OCI-LY7 (cell line): Measurements from ENCODE around the gene DCLRE1B. TPM values are rescaled to one million over a fixed set of nuclear protein-coding genes. Genes with fewer than 3 reads are reported as not detected.

Experiments
- BruUV-seq: library from RNA; stranded (reverse); fragments of 400-500 nt; replicated peaks from 2 replicates; lab custom pipeline; 2021; lab: Mats Ljungman, UMichigan
- CTCF ChIA-PET: fragments of 300-600 bp; sonication (Branson Sonifier 250); formaldehyde crosslinking; loops from one replicate; lab custom pipeline; 2022; ENCODE audit warnings: antibody characterized with exemption; ENCODE audit not compliant: unreplicated experiment; lab: Charles Lee
- POLR2A ChIA-PET: fragments of 300-600 bp; sonication (Branson Sonifier 250); formaldehyde crosslinking; loops from one replicate; lab custom pipeline; 2022; ENCODE audit warnings: antibody characterized with exemption; lab: Charles Lee
- DNase-seq: peaks from one replicate; pipeline ENCODE4 v3.0.0-alpha.2; 2015; ENCODE audit warnings: low spot score
- H2AFZ ChIP-seq: fragments of 200-600 bp; sonication (generic), shearing (Covaris generic); 2 replicates; pipeline ENCODE4 v1.6.1; 2014; ENCODE audit warnings: mild to moderate bottlenecking, antibody characterized with exemption, low read length, moderate library complexity
- H3K27ac ChIP-seq: fragments of 200-600 bp; sonication (generic); 2 replicates; pipeline ENCODE4 v1.5.1; 2014; ENCODE audit warnings: mixed run types, low read depth, mild to moderate bottlenecking, moderate library complexity, low read length, inconsistent platforms; ENCODE audit not compliant: poor library complexity, severe bottlenecking
- H3K36me3 ChIP-seq: fragments of 200-600 bp; sonication (generic); 2 replicates; pipeline ENCODE4 v1.6.1; 2014; ENCODE audit warnings: mild to moderate bottlenecking, antibody characterized with exemption, low read length, moderate library complexity, mixed read lengths; ENCODE audit not compliant: insufficient read depth
- H3K4me1 ChIP-seq: fragments of 200-600 bp; sonication (generic); 2 replicates; pipeline ENCODE4 v1.5.1; 2014; ENCODE audit warnings: mild to moderate bottlenecking, low read length; ENCODE audit not compliant: insufficient read depth, poor library complexity, severe bottlenecking
- H3K4me2 ChIP-seq: fragments of 200-600 bp; sonication (generic); 2 replicates; pipeline ENCODE4 v1.6.1; 2014; ENCODE audit warnings: mild to moderate bottlenecking, low read length
- H3K4me3 ChIP-seq: fragments of 200-600 bp; sonication (generic); 2 replicates; pipeline ENCODE4 v1.5.1; 2014; ENCODE audit warnings: mild to moderate bottlenecking, low read depth, low read length; ENCODE audit not compliant: poor library complexity, severe bottlenecking
- H3K79me2 ChIP-seq: fragments of 200-600 bp; sonication (generic); 2 replicates; pipeline ENCODE4 v1.6.1; 2016; ENCODE audit warnings: low read depth, mild to moderate bottlenecking, low read length, moderate library complexity, mixed read lengths; ENCODE audit not compliant: insufficient read depth
- H3K9me2 ChIP-seq: fragments of 200-600 bp; sonication (generic); 2 replicates; pipeline ENCODE4 v1.6.1; 2016; ENCODE audit warnings: mild to moderate bottlenecking, low read length, mixed read lengths; ENCODE audit not compliant: insufficient read depth
- H3K9me3 ChIP-seq: fragments of 200-600 bp; sonication (generic); 2 replicates; pipeline ENCODE4 v1.6.1; 2014; ENCODE audit warnings: mild to moderate bottlenecking, mixed run types, low read length, mixed read lengths
- H4K20me1 ChIP-seq: fragments of 200-600 bp; sonication (generic); 2 replicates; pipeline ENCODE4 v1.6.1; 2014; ENCODE audit warnings: mild to moderate bottlenecking, antibody characterized with exemption, low read length, moderate library complexity, mixed read lengths; ENCODE audit not compliant: insufficient read depth
- EZH2phosphoT487 ChIP-seq: fragments of 200-600 bp; sonication (generic); IDR thresholded peaks from 2 replicates; pipeline ENCODE4 v1.6.1; 2018; ENCODE audit warnings: low read depth, borderline replicate concordance, mild to moderate bottlenecking, mixed run types, antibody characterized with exemption, low read length, moderate library complexity, mixed read lengths
- intact Hi-C: fragments of 100-400 bp; cut with micrococcal nuclease; formaldehyde crosslinking; loops from one replicate; pipeline ENCODE4 v1.10.0; 2022; ENCODE audit not compliant: unreplicated experiment
- total RNA-seq, 2 experiments: library from RNA; depleted of rRNA in 1 of 2; stranded (reverse); fragments of >200 nt in 1 of 2; shearing (Covaris generic) in 1 of 2; gene quantifications; 2 replicates each; pipeline ENCODE4 v1.2.3, GENCODE V29; 2014 to 2022
- TF ChIP-seq, protein P1 (sequence below): fragments of 200-600 bp; sonication (generic); conservative IDR thresholded peaks from 2 replicates; pipeline ENCODE4 v1.5.1; 2014; ENCODE audit warnings: mild to moderate bottlenecking, antibody characterized with exemption, low read length, moderate library complexity, mixed read lengths

The DCLRE1B gene
- total RNA-seq, 2 experiments from 2014 or later: 17.3 to 20.8 TPM

DNA sequence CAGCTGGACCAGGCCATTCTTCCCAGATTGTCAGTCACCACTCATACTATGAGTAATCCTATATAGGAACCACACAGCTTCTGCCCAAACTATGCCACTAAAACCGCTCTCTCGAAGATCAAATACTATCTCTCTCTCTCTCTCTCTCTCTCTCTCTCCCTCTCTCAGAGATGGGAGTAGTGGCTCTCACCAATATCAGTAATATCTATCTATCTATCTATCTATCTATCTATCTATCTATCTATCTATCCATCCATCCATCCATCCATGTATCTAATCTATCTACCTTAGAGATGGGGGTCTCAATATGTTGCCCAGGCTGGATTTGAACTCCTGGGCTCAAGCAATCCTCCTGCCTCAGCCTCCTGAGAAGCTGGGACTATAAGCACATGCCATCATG, 19.3 kb downstream of the DCLRE1B start:
- H3K27ac ChIP-seq: no peak overlapping the region
- TF ChIP-seq EZH2phosphoT487: no peak
- TF ChIP-seq, protein P1, sequence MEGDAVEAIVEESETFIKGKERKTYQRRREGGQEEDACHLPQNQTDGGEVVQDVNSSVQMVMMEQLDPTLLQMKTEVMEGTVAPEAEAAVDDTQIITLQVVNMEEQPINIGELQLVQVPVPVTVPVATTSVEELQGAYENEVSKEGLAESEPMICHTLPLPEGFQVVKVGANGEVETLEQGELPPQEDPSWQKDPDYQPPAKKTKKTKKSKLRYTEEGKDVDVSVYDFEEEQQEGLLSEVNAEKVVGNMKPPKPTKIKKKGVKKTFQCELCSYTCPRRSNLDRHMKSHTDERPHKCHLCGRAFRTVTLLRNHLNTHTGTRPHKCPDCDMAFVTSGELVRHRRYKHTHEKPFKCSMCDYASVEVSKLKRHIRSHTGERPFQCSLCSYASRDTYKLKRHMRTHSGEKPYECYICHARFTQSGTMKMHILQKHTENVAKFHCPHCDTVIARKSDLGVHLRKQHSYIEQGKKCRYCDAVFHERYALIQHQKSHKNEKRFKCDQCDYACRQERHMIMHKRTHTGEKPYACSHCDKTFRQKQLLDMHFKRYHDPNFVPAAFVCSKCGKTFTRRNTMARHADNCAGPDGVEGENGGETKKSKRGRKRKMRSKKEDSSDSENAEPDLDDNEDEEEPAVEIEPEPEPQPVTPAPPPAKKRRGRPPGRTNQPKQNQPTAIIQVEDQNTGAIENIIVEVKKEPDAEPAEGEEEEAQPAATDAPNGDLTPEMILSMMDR: no peak
- POLR2A ChIA-PET: interaction anchor here (0.6 to 0.9 kb wide), 4 partner anchors 10 to 88 kb away, joined by 3 to 6 read pairs (median 3); no protein-coding TSS in a partner anchor
- no peak overlapping the region for H3K4me3 ChIP-seq
- peaks cover 20% of the 10 kb centered on the region for H3K4me1 ChIP-seq
- H3K79me2 ChIP-seq: no peaks in the 10 kb centered on the region
- no TSS peak for BruUV-seq
- H3K4me2 ChIP-seq: no peak overlapping the region
- CTCF ChIA-PET: no interaction called here
- no peak for DNase-seq
- intact Hi-C loops: no loop called here
- no peaks in the 10 kb centered on the region for H3K9me2 ChIP-seq
- H4K20me1 ChIP-seq: no peaks in the 10 kb centered on the region
- H2AFZ ChIP-seq: no peak overlapping the region
- H3K36me3 ChIP-seq: no peaks in the 10 kb centered on the region
- H3K9me3 ChIP-seq: no peaks in the 10 kb centered on the region

DNA sequence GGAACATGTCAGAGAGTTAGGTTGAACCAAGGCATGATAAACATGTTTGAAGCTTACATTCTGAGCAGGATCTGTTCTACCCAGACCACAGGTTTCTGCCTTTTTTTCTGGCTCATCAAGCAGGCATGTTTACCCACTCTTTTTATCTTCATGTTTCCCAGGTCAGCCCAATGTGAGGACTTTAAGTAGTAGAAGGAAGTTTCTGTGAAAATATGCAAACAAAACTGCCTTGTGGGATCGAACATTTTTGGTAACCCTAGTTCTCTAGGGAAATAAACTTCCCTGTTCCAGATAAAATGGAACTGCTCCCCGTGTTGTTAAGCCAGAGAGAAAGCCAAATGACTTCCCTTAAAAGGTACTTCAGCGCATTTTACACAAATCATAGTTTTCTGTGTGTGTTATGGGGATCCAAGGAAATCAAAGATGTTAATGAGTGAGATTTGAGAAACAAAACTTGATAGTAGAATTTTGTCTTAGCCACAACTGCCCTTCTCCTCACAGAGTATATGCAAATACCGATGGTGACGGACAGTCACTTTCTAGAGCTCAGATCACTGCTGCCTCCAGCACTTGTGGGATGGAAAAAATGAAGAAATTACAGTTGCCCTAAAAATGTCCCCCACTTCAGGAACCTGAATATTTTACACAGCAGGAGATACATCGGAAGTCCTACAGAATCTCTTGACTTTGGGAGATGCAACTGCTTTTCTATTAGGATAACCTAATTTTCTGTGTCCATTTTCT, 23.2 kb downstream of the DCLRE1B start:
- peaks cover 16% of the 10 kb centered on the region for H4K20me1 ChIP-seq
- peaks cover 45% of the 10 kb centered on the region for H3K4me1 ChIP-seq
- BruUV-seq: TSS peak; percentile 85
- peak overlapping the region; percentile 71 for H2AFZ ChIP-seq
- no peak for TF ChIP-seq EZH2phosphoT487
- TF ChIP-seq, protein P1: no peak
- ChIA-PET POLR2A (interaction anchor here (1.1 to 5.0 kb wide), 11 partner anchors 11 to 117 kb away, joined by 3 to 68 read pairs (median 5); partner anchors contain the start of genes AP4B1, DCLRE1B and RSBN1), CTCF (interaction anchor here (1.3 to 1.9 kb wide), 3 partner anchors 14 to 116 kb away, joined by 3 to 6 read pairs (median 3); partner anchors contain the start of genes AP4B1 and RSBN1)
- peak overlapping the region; percentile 75 for H3K27ac ChIP-seq
- peaks cover 37% of the 10 kb centered on the region for H3K79me2 ChIP-seq
- no peaks in the 10 kb centered on the region for H3K36me3 ChIP-seq
- DNase-seq: peak; percentile 57
- no peaks in the 10 kb centered on the region for H3K9me3 ChIP-seq
- no peaks in the 10 kb centered on the region for H3K9me2 ChIP-seq
- H3K4me3 ChIP-seq: peak overlapping the region; percentile 96
- intact Hi-C loops: loop anchor here (2.0 kb wide), 1 partner anchor 50 kb away; the partner anchor contains the start of gene OLFML3
- peak overlapping the region; percentile 93 for H3K4me2 ChIP-seq
